Fibroblast of the conjunctiva (primary cell): Measurements from ENCODE around the gene DBN1.

Experiments used
- DNase-seq: peaks from one replicate; pipeline ENCODE4 v3.0.0-alpha.2; 2010; ENCODE audit warnings: low read depth

Gene DBN1

GRCh38 chr5:177473443-177474001 lies at the start of gene DBN1:
DBN1 (minus strand) TSS chr5:177473634; CDS start chr5:177473521, 113 bp downstream.
- DNase-seq, result no peak

GRCh38 chr5:177520916-177521513 lies 47.6 kb upstream of the DBN1 start:
- no peak for DNase-seq

DNA sequence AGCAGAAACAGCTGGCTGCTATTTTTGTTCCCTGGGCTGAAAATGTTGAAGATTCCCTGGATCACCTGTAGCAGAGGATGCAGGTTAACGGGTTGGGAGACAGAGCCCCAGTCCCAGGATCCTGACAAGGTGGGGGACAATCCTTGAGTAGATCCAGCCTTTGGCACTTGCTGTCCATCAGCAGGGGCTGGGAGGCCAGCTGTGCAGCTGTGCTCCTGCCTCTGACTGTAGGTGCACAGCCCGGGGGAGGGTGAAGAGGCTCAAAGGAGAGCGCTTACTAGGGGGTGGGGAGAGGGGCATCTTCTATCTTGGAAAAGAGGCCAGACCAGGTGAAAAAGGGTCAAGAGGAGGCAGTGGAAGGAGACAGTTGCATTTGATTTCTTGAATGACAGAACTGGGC lies 46.8 kb upstream of the DBN1 start:
- DNase-seq, result no peak

DNA sequence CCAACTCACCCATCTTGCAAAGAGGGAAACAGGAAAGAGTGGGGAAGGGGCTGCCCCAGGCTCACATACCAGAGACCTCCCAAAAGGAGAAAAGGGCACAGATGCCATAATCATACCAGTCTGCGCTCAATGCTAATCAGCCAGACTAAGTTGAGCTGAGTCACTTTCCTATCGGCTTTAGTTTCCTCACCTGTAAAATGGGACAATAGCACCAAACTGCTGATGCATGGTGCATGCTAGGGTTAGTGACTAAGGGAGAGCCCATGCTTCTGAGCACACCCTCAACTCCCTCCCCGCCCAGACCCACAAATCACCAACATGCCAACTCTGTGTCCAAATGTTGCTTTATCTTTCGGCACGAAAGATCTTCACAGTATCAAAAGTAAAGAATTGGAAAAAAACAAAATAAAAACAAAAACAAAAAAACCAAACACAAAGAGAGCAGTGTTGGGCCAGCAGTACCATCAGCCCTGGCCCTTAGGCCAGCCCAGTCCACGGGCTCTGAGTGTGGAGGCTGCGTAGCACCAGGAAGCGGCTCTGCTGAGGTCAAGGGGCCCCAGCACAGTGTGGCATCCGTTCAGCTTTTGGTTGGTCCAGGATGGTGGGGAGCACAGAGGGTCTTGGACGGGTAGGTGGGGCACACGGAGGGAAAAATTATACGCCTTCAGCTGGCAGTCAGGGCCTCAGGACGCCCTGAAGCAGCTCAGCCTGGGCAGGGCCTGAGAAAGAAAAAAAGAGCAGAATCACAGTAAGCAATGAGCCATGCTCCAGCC lies 46.2 kb upstream of the DBN1 start:
- no peak for DNase-seq

- DNase-seq, result peak; percentile 99
Measured at GRCh38 chr5:177516601-177517568, 43.5 kb upstream of the DBN1 start, which contains the start of gene DDX41. DDX41 (minus strand) TSS chr5:177516961; CDS start chr5:177516945, 16 bp downstream.

GRCh38 chr5:177515580-177515979 lies 42.1 kb upstream of the DBN1 start:
- no peak for DNase-seq

- no peak for DNase-seq
Measured at GRCh38 chr5:177514541-177514940, 41.1 kb upstream of the DBN1 start.

DNA sequence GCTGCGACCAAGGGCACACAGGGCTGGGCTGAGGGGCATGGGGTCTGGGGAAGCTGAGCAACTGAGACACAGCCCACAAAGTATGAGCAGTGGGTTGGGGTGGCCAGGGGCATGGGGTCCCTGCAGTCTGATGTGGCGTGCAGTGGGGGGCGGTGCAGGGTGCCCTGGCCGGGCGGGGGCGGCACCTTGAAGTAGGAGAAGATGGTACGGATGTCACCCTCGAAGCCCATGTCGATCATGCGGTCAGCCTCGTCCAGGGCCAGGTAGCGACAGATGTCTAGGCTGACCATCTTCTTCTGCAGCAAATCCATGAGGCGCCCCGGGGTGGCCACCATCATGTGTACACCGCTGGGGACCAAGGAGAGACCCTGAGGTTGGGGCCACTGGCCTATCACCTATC lies 40.1 kb upstream of the DBN1 start:
- DNase-seq, result no peak

DNA sequence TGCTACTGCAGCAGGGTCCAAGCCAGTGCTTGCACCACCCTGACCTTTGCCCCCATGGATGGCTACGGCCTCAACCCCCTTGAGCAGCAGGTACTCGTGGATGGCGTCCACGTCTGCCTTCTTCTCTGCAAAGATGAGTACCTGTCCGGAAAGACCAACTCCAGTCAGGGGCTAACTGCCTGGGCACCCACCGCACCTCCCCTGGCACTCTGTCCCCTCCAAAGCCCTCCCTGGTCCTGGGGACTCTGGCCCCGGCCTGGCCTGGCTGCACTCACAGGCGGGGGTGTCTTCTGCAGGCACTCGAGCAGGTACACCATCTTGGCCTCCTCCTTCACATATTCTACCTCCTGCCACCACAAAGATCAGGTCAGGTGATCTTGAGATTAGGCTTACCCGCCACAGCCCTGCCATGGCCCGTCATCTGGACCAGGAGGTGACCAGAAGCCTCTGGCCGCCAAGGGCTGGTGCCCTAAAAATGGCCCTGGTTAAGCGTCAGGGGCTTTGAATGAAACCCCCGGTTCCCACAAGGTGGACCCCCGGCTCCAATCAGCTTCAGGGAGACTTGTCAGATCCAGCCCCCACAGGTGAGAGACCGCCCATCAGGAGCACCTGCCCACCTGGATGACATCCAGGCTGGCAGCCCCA lies 39.4 kb upstream of the DBN1 start:
- no peak for DNase-seq

DNA sequence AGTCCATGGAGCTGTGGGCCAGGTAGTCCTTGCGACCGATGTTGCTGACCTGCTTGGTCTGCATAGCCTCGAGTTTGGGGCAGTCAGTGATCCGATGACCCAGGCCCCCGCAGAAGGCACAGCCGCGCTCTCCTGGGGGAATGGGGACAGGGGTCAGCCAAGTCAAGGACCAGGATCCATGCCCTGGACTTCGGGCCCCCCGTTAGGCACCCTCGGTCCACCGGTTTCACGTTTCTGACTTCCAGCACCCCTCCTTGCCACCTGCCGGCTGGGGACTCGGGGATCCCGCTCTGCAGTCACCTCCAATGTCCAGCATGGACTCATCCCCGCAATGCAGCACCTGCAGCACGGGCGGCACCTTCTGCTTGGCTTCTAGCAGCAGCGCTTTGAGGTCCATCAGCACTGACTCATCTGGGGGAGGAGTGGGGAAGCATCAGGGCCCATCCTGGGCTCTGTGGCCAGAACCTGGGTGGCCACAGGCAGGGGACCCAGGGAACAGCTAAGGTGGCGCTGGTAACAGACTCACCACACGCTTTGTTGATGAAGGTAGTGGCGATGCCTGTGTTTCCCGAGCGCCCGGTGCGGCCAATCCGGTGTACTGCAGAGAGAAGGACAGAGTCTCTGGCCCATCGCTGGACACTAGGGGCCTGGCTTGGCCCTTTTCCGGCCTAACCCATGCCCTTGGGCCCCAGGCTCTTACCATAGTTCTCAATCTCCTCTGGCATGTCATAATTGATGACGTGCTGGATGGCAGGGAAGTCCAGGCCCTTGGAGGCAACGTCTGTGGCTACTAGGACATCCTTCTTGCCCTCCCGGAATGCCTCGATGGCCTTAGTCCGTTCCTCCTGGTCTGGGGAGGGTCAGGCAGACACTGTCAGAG lies 38.6 kb upstream of the DBN1 start:
- no peak for DNase-seq

GRCh38 chr5:177511181-177511580 lies 37.7 kb upstream of the DBN1 start:
- DNase-seq, result no peak

GRCh38 chr5:177510567-177511053 lies 37.2 kb upstream of the DBN1 start:
- no peak for DNase-seq

DNA sequence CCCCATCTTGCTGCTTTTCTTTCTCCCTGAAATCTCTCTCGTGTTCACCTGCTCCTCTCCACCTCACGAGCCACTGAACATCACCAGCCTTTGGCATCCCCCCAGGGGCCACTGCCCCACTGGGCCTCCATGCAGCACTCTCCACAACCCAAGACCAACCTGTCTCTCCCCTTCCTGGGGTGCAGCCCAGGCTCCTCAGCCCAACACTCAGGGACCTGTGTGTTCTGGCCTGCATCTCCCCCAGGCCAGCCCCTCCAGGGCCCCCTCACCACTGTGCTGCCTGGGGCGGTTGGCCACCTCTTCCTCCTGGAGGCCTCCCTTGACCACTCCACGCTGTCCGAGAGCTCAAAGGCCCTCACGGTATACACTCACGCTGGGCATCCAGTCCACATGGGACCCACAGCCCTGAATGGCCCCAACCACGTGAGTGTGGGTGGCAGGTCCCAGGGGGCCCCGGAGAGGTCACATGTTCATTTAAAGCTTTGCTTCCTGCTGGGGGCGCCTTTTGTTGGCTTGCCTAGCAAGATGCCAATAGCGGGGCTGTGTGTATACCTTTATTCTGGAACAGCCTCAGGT lies 36.6 kb upstream of the DBN1 start:
- no peak for DNase-seq

DNA sequence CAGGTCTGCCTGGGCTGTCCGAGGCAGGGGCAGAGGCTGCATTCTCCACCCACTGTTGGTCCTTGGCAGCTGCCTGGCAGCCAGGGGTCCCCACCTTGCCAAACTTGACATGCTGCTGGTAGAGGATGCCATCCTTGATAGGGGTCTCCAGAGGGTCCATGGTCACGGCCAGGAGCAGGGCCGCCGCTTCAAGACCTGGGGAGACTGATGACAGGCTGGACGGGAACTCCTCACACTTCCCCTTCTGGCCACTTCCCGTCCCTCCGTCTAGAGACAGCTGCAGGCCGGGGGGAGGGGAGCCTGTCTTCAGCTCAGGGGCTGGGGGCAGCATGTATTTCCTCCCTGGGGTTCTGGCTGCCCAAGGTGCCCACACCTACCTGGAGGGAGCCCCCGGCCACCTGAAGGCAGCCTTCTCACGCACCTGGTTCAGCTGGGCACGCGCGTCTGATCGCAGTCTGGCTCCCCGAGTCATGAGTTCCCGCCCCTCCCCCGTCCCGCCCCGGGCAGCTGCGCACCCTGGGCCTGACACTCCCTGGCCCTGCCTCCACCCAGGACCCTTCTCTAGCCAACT lies 36.0 kb upstream of the DBN1 start, which contains the start of gene DOK3:
Gene DOK3 (minus strand): TSS at position 446 of the 571 bp plus-strand sequence. CDS start 286 bp downstream, at position 160.
- DNase-seq, result no peak

- no peak for DNase-seq
Measured at GRCh38 chr5:177508837-177509236, 35.4 kb upstream of the DBN1 start.

- DNase-seq, result no peak
Measured at GRCh38 chr5:177508221-177508611, 34.8 kb upstream of the DBN1 start.

DNA sequence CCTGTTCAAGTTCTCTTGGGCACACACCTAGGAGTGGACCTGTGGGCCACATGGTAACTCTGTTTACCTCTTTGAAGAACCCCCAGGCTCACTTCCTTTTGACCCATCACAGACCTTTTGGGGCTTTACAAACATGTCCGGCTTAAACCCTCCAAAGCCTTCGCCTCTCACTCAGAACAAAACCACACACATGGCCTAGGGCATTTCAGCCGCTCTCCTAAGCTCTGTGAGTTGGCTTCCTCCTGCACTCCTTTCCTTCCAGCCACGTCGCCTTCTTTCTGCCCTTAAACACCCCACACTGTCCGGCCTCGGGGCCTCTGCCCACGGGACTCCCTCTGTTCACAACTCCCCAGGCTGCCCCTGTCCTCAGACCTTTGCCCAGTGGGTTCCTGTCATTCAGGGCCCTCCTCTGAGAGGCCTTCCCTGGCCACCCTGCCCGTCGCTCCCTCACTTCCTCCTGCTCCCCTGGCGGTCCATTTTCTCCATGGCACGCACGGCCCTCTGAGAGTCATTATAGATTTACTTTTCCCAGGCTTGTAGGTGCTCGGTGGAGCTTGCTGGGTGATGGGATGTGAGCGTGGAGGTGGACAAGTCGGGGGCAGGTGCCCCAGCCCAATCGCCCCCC lies 34.3 kb upstream of the DBN1 start:
- DNase-seq, result no peak

DNA sequence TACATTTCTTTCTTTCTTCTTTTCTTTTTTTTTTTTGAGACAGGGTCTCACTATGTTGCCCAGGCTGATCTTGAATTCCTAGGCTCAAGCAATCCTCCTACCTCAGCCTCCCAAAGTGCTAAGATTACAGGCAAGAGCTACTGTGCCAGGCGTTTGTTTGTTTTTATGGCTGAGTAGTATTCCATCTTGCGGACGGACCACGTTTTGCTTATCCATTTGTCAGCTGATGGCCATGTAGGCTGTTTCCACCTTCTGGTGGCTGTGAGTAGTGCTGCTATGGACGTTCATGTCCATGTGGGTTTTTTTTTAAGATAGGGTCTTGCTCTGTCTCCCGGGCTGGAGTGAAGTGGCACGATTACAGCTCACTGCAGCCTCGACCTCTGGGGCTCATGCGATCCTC lies 33.7 kb upstream of the DBN1 start:
- no peak for DNase-seq

- DNase-seq, result no peak
Measured at GRCh38 chr5:177505075-177505474, 31.6 kb upstream of the DBN1 start.
